ENCODE results near the gene RNF123.

RNF123 gene

DNA sequence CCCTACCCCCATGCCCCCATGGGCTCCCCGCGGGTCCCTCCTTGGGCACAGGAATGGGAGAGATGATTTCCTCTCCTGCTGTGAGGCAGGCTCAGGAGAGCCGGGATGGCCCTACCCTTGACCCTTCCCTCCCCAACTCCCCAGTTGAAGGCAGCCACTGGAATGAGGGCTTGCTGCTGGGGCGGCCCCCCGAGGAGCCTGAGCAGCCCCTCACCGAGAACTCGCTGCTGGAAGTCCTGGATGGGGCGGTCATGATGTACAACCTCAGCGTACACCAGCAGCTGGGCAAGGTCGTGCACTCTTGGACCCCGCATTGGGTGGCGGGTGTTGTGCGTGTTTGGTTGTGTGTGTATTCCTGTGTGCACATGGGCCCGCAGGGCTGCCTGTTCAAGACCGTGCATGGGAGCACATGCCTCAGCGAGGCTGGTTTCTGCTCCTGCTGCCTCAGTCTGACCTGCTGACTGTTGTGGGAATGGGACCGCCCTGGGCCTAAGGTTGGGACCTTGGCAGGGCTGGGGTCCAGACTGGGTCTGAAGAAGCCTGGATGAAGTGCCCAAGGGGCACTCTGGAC lies 16.1 kb downstream of the RNF123 start:
- DNase-seq: no peak

DNA sequence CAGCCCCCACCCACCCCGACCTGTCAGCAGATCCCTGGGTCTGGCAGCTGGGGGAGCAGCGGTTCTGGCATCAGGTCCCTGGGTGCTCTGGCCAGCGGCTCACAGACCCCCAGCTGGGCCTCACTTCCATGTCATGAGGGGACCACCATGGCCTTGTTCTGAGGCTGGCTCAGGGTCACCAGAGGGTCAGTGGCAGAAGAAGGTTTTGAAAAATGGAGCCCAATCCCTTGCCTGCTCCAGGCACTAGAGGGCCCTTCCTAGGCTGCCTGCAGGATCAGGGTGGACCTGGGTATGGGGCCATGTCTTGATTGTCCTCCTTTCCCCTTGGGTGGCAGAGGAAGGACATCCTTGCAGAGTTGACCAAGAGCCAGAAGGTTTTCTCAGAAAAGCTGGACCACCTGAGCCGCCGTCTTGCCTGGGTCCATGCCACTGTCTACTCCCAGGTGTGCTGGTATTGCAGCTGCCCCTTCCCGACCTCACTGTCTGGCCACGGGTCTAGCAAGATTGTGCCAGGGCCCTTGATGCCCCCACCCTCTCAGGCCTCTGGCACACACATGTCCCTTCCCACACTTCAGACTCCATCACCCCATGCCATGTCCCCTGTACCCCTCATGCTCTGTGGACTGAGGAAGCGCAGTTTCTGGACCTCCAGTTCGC lies 17.2 kb downstream of the RNF123 start:
- no peak for DNase-seq

DNA sequence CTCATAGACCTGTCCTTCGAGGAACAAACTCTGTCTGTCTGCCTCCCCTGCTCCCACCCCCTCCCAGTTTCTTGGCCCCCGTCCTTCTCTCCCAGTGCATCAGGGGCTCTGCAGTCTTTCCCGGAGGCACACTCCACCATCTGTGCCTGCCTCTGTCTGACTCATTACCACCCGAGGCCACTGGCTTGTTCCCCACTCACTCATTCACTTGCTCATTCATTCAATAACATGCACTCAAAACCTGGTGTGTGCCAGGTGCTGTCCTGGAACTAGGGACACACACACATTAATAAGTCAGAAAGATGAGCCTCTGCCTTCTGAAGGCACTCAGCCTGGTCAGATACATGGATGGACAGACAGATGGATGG lies 17.7 kb downstream of the RNF123 start:
- DNase-seq: no peak

DNA sequence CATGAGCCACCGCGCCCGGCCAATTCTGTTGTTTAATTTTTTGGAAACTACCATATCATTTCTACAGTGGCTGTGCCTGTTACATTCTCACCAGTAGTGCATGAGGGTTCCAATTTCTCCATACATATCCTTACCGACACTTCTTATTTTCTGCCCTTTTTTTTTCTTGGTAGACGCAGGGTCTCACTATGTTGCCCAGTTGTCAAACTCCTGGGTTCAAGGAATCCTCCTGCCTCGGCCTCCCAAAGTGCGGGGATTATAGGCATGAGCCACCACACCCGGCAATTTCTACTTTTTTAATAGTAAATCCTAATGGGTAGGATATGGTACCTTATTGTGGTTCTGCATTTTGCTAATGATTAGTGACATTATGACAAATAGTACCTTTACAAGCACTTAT lies 20.5 kb downstream of the RNF123 start:
- no peak for DNase-seq

DNA sequence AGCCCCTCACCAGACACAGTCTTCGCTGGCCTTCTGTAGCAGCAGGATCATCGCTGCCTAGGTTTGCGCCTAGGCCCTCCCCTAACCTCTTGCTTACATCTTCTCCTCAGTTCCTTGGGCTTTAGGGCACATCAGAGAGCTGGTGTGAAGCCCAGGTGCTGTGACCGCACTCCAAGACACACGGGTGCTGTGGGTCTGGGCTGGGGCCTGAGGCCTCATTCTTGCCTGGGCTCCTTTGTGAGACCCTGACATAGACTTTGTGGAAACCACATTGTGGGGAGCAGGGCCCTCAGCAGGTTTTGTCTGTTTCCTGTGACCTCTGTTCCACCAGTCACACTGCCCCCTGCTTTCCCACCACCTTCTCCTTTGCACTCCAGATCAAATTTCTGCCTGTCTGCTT lies 22.1 kb downstream of the RNF123 start:
- no peak for DNase-seq

DNA sequence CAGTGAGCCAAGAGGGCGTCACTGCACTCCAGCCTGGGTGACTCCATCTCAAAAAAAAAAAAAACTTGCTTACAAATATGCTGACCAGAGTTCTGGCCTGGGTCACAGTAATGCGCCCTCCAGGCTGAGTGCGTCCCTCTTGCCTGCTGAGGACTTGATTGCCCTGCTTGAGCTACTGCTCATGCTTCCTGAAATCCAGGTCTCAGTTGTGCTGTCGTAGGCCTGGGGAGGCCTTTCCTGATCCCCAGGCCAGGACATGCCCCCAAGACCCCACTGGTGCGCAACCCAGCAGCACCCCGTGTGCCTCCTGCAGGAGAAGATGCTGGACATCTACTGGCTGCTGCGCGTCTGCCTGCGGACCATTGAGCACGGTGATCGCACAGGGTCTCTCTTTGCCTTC lies 22.8 kb downstream of the RNF123 start:
- DNase-seq: no peak

DNA sequence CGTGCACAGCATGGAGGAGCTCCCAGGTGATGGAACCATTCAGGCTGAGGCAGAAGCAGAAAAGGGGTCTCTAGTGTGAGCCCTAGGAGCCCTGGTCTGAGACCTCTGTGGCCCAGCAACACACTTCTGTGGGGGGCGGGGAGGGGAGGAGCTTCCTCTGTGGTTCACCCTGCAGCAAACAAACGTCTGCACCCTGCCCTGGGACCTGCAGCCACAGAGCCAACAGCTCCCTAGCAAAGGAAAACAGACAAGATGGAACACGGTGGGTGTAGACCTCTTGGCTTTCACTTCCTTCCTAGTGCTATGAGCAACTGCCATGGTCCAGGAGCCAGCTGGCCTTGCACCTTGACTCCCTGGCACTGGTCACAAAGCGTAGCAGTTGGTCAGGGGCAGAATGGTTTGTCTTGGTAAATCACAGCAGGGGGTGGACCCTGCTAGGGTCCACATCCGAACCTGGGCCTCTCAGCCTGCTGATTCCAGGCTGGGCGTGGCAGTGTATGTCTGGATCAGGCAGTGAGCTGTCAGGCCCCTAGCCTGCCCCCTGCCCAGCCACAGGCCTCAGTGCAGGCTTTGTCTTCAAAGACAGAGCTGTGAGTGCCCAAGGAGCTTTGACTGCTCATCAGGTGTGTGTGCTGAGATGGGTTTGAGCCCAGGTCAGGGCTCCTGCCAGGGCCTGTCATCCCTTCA lies 23.4 kb downstream of the RNF123 start:
- DNase-seq: no peak

DNA sequence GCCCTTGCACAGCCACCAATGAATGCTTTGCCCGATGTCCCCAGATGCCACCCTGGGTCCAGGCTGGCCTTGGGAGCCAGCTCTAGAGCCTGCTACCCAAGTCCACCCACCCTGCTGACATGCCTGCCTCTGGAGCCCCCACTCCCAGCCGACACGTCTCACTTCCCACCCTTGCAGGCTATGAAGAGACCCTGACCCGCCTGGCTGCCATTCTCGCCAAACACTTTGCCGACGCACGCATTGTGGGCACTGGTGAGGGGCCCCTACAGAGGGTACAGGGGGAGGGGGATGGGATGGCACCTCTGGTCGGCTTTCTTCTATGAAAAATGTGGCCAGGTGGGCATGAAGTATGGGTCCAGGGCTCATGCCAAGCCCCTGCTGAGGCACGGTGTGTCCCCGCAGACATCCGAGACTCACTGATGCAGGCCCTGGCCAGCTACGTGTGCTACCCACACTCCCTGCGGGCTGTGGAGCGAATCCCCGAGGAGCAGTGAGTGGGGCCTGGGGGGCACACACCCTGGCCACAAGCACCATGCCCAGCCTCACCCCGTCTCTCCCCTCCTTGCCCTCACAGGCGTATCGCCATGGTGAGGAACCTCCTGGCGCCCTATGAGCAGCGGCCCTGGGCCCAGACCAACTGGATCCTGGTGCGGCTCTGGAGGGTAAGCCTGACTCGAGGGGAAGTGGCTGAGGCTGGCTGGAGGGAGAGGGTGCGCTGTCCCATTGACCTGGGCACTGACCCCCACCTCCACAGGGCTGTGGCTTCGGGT lies 24.2 kb downstream of the RNF123 start:
- no peak for DNase-seq

DNA sequence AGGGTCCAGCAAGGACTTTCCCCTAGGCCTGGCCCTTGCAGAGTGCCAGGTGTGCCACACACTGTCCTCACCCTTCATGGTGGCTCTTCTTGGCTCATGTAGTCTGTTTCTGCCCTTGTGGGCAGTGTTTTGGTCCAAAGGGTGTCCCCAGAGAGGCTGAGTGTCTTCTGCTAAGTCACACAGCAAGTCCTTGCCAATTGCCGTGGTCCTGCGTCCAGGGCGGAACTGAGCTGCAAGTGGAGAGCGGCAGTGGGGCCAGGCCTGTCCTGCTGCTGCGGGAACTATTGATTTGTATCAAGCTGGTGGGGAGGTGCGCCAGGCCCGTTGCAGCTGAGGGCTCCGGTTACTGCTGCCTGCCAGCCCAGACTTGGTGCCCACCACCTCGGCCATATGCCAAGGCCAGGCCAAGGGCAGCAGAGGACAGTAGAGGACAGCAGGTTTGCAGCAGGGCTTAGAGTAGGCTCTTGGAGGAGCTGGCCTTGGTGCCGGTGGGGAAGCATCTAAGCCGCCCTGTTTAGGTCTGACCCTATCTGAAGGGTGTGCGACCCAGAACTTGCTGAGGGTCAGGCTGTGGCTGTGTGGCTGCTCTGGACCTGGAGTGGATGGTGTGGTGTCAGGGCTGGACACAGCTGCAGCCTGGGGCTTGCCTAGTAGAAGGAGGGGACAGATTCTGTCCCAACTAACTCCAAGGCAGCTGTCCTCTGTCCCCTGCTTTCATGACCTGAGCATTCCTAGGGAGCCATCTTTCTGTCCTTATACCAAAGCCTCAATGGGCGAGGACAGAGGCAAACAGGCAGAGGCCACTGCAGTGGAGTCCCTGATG lies 25.6 kb downstream of the RNF123 start:
- no peak for DNase-seq

DNA sequence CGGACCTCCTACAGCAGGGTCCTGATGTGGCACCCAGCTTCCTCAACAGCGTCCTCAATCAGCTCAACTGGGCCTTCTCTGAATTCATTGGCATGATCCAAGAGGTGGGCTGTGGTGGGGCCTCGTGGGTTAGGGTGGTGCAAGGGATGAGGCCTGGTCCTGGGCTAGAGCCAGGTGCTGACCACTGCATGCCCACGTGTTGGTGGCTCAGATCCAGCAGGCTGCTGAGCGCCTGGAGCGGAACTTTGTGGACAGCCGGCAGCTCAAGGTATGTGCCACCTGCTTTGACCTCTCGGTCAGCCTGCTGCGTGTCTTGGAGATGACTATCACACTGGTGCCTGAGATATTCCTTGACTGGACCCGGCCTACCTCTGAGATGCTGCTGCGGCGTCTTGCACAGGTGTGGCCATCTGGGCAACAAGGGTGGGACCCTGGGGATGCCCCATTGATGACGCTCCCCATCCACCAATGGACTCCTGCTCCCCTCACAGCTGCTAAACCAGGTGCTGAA lies 26.3 kb downstream of the RNF123 start:
- no peak for DNase-seq

DNA sequence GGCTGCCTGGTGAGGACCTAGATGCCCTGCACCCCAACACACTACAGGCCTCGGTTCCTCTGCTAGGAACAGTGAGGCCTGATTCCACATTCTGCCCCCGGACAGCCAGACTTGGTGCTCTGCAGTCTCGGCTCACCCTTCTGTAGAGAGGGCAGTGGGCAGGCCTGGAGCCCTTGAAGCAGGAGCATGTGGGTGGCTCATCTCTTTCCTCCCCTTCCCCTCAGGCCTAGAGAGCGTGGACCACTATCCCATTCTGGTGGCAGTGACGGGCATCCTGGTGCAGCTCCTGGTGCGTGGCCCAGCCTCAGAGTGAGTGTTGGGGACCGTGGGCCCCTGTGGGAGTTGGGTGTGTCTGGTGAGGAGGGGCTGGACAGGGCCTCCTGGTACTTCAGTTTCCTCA lies 26.8 kb downstream of the RNF123 start:
- no peak for DNase-seq

DNA sequence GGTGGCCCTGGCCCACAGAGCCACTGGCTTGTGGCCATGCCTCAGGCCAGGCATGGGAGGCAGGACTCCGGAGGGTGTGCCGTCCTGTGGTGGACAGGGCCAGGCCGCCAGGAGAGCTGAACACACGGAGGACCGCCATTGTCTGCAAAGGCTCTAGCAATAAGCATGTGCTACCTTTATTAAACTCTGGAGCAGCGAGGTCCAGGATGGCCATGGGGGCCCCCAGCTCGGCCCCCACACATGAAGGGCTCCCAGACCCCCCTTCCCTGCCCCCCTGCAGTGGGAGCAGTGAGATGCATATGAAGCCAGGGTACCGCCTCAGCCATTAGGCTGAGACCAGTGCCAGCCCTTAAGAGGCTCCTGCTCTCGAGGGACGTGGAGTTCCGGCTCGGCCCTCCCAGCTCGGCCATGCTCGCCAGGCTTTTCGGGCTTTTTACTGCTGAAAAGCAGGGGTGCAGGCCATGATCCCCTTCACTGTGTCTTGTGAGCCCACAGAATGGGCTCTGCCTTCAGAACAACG lies 27.4 kb downstream of the RNF123 start:
- no peak for DNase-seq

DNA sequence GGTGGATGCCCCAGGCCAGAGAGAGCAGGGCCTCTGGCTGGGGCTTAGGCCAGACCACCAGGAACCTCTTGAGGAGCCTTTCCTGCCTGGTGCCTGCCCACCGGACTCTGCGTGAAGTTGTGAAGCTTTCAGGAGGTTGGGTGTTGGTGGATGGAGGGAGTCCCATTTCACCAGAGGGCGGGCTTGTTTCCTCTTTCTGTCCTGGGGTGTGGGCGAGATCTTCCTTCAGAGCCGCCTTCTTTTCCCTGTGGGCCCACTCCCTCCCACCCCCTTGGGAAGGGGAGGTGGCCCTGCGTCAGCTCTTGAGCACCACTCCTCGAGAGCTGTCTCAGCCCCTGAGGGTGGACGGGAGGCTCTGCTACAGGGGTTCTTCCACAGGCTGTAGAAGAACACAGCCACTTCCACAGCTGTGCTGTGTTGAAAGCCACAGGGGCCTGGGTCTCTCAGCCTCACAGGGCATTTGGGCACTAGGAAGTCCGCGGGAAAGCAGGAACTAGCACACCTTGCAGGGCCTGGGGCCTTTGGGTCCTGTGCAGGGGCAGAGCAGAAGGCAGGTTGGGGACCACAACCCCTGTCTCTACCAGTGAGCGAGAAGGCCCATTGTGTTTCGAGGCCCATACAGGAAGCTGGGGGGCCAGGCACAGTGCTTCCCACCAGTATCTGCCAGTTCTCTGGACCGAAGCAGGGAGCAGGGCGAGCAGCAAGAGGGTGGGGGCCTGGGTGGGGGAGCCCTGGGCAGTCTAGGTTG lies 28.0 kb downstream of the RNF123 start:
- DNase-seq: no peak

DNA sequence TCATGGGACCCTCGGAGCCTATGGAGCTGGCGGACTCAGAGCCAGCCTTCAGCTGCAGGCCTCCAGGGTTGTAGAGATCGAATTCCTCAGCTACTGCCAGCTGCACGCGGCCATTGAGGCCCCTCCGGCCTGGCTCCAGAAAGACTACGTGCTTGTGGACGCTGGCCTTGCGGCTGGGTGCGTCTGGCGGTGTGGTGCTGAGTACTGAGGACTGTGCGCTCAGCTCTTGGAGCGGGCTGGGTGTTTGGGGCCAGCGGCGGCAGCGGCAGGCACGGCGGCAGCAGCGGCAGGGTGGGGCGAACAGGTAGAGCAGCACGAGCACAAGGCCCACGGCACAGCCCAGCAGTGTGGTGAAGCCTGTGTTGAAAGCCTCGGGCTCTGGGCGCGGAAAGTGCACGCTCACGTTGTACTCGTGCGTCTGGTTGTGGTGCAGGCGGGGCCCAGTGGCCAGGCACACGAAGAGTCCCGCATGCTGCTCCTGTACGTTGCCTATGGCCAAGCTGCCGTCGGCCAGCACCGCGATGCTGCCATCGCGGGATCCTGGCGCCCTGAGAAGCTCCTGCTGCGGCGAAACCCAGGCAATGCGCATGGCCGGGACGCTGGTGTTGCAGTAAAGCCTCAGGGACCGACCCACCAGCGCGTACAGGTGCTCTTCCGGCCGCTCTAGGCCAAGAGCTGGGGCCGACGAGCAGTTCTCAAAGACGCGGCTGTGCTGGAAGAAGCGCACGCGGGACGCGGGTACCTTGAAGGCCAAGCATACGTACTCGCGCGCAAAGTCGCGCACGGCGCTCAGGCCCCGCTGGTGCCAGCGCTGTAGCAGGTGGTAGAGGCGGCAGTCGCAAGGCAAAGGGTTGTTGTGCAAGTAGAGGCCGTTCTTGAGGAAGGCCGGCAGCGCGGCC lies 28.9 kb downstream of the RNF123 start:
- no peak for DNase-seq

DNA sequence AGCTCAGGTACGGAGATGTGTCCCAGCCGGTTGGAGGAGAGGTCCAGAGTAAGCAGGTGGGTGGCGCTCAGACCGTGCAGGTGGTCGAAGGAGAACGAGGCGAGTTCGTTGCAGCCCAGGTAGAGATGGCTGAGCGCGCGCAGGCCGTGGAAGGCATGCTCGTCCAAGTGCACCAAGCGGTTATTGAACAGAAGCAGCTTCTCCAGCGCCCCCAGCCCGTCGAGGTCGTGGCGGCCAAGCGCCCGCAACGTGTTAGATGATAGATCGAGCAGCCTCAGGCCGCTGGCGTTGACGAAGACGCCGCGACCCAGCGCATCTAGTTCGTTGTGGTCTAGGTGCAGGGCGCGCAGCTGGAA lies 29.5 kb downstream of the RNF123 start:
- DNase-seq: no peak

DNA sequence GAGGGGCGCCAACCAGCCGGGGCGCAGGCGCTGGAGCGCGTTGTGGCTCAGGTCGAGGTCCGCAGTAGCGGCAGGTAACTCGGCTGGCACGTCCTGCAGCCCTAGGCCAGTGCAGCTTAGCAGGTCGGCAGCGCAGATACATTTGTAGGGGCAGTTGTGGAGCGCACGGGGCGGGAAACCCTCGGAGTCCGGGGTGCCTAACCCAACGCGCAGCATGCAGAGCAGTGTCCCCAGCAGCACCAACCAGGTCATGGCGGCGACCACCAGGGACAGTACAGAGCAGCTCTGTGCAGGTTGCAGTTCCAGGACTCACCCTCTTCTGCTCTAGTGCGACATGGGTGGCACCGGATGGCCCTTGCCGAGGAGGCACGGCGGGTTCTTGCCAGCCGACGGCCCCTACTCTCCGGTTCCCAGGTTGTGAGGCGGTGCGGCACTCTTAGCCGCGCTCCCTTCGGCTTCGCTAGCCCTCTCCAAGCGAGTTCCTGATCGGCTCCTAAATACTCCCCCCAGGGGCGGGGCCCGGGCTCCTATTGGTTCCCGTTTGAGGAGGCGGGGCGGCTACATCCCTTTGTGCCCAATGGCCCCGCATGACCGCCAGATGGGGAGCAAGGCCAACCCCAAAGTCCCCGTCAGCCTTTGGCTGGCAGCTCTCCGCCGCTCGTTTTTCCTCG lies 30.0 kb downstream of the RNF123 start, which contains the start of gene AMIGO3:
Gene AMIGO3, minus strand, starts transcription at position 471 of the 671 bp plus-strand sequence. Its CDS starts 219 bp downstream, at position 252.
- DNase-seq: peak; percentile 88 to 91

DNA sequence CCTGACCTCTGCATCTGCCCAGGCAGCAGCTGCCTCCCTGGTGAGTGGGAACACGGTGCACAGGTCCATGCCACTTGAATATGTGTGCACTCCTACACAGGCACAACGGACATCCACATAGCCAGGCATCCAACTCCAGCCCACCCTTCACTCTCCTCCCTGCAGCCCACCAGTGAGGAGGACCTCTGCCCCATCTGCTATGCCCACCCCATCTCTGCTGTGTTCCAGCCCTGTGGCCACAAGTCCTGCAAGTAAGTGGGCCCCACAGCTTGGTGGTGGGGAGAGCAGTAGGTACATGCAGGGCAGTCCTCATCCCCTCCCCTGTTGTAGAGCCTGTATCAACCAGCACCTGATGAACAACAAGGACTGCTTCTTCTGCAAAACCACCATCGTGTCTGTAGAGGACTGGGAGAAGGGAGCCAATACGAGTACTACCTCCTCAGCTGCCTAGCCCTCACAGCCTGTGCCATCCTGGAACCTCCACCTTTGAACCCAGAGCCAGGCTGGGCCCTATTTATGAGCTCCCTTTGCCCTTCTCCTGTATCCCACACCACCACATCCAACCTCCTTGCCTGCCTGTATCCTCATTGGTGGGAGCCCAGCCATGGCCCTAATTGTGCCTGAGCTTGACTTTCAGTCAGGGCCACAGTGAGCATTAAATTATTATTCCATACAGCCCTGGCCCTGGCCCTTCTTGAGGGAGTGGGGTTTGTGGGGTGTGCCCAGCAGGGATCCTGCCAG lies 31.7 kb downstream of the RNF123 start:
- no peak for DNase-seq

DNA sequence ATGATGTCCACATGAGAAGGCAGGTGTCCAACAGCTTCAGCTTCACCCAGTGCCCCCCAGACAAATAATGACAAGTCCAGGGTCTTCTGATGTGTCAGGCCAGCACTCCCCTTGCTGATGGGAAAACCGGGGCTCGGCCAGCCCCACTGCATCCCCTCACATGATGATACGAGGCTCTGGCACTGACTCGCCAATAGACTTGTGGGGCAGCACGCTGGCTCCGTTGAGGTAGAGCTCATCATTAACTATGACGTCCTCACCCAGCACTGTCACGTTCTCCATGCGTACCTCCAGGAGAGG lies 32.2 kb downstream of the RNF123 start:
- no peak for DNase-seq
